Naive B cell (primary cell): Measurements from ENCODE around the gene SYNDIG1. TPM values are rescaled to one million over a fixed set of nuclear protein-coding genes. Genes with fewer than 3 reads are reported as not detected.

Source experiments
- ATAC-seq, 2 donors: fragments of 150-1000 bp; cut with Tn5 transposase; 2 replicates each; pipeline ENCODE4 v1.10.0; 2021; ENCODE audit warnings: low read depth in 2 of 2, mild to moderate bottlenecking in 2 of 2, moderate library complexity in 2 of 2
- DNase-seq: peaks from one replicate; pipeline ENCODE4 v3.0.0; 2022
- H3K27ac Mint-ChIP-seq, 6 donors: one replicate each; pipeline ENCODE4 v1.8.0; 2020 to 2022; ENCODE audit warnings: mild to moderate bottlenecking in 6 of 6, mixed read lengths in 6 of 6, moderate library complexity in 5 of 6, inconsistent platforms in 2 of 6
- H3K27me3 Mint-ChIP-seq, 3 donors: one replicate each; pipeline ENCODE4 v1.8.0; 2021 to 2022; ENCODE audit warnings: mixed read lengths in 3 of 3, mild to moderate bottlenecking in 1 of 3
- H3K36me3 Mint-ChIP-seq, 2 donors: one replicate each; pipeline ENCODE4 v1.8.0; 2020 to 2022; ENCODE audit warnings: mixed read lengths in 2 of 2, inconsistent platforms in 1 of 2, mild to moderate bottlenecking in 1 of 2
- H3K4me1 Mint-ChIP-seq, 3 donors: one replicate each; pipeline ENCODE4 v1.8.0; 2020 to 2022; ENCODE audit warnings: mixed read lengths in 3 of 3, inconsistent platforms in 1 of 3, mild to moderate bottlenecking in 1 of 3, moderate library complexity in 1 of 3
- H3K4me3 Mint-ChIP-seq, 8 donors: one replicate each; pipeline ENCODE4 v1.8.0; 2020 to 2022; ENCODE audit warnings: mild to moderate bottlenecking in 8 of 8, mixed read lengths in 8 of 8, moderate library complexity in 8 of 8, inconsistent platforms in 2 of 8
- H3K9me3 Mint-ChIP-seq, 7 donors: one replicate each; pipeline ENCODE4 v1.8.0; 2020 to 2022; ENCODE audit warnings: mixed read lengths in 7 of 7, mild to moderate bottlenecking in 5 of 7, inconsistent platforms in 2 of 7, moderate library complexity in 1 of 7
- polyA plus RNA-seq, 6 donors: library from polyadenylated mRNA; unstranded; fragments of 300-500 nt; fragmentation: Illumina TruSeq; gene quantifications; one replicate each; pipeline ENCODE4 v1.2.3, GENCODE V29; 2021; ENCODE audit warnings: low read depth in 6 of 6

The SYNDIG1 gene
- polyA plus RNA-seq, 6 donors from 2014 or later: not detected

DNA sequence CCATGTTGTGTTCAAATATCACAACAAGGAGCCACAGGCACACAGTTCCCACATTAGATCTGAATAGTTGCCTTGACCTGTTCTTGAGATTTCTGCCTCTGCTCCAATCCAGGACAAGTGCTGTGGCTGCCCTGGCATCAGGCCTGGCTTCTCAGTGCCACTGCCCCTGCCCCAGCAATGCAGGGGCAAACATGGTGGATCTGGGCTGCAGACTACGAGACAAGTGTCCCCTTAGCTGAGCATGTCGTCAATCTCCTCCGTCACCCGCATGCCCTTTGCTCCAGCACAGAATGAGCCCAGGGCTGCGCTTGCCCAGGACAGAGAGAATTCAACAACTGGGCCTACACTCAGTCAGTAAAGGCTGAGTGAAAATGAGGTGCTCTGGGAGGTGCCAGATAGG, 201.6 kb downstream of the SYNDIG1 start:
- DNase-seq (no peak), ATAC-seq (no peak)
- Mint-ChIP-seq H3K27me3 (peaks cover 0 to 9% (median 0%) of the 10 kb centered on the region in 3 donors), H3K4me3 (no peak overlapping the region), H3K27ac (no peak overlapping the region), H3K36me3 (no peaks in the 10 kb centered on the region), H3K4me1 (no peaks in the 10 kb centered on the region), H3K9me3 (peaks cover 0 to 4% (median 0%) of the 10 kb centered on the region in 7 donors)

- Mint-ChIP-seq H3K9me3 (no peaks in the 10 kb centered on the region), H3K4me1 (no peaks in the 10 kb centered on the region), H3K27me3 (peaks cover 0 to 9% (median 0%) of the 10 kb centered on the region in 3 donors), H3K27ac (no peak overlapping the region), H3K36me3 (no peaks in the 10 kb centered on the region), H3K4me3 (no peak overlapping the region)
- ATAC-seq (no peak), DNase-seq (no peak)
These were observed 202.9 kb downstream of the SYNDIG1 start for GRCh38 chr20:24672181-24672880.

DNA sequence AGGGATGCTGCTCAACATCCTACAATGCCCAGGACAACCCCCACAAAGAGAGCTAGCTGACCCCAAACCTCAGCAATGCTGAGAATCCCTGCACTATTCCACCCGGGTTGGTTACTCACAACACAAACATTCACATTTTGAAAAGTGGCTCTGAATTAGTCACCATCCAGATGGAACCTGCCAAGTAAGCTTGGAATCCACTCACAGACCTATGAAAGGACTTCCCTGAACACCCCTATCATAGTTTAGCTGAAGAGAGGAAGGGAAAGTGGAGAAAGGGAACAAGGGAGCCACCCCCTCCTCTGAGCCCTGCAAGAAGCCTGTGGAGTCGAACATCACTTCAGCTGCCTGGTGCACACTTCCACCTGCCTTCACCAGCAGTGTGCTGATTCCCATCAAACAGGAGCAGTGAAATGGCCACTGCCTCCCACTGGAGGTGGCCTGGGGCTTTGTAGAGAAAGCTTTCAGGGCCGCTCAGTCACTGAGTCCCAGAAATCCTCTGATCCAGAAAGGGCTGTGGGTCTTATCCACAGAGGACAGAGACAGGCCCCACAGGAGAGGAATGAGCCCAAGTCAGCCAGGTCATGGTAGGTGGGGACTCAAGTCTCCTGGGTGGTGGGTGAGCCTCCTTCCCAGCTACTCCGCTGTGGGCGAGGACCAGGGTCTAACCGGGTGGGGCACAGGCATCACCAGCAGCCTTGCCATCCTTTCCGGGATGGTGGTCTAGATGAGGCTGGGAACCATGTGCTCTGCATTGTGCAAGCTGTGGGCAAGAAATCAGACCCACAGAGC, 203.7 kb downstream of the SYNDIG1 start:
- Mint-ChIP-seq H3K9me3 (no peaks in the 10 kb centered on the region), H3K27me3 (peaks cover 0 to 9% (median 0%) of the 10 kb centered on the region in 3 donors), H3K4me3 (peak overlapping the region in 1 of 8 donors; percentile 12), H3K36me3 (no peaks in the 10 kb centered on the region), H3K27ac (no peak overlapping the region), H3K4me1 (no peaks in the 10 kb centered on the region)
- DNase-seq: no peak
- ATAC-seq: no peak

DNA sequence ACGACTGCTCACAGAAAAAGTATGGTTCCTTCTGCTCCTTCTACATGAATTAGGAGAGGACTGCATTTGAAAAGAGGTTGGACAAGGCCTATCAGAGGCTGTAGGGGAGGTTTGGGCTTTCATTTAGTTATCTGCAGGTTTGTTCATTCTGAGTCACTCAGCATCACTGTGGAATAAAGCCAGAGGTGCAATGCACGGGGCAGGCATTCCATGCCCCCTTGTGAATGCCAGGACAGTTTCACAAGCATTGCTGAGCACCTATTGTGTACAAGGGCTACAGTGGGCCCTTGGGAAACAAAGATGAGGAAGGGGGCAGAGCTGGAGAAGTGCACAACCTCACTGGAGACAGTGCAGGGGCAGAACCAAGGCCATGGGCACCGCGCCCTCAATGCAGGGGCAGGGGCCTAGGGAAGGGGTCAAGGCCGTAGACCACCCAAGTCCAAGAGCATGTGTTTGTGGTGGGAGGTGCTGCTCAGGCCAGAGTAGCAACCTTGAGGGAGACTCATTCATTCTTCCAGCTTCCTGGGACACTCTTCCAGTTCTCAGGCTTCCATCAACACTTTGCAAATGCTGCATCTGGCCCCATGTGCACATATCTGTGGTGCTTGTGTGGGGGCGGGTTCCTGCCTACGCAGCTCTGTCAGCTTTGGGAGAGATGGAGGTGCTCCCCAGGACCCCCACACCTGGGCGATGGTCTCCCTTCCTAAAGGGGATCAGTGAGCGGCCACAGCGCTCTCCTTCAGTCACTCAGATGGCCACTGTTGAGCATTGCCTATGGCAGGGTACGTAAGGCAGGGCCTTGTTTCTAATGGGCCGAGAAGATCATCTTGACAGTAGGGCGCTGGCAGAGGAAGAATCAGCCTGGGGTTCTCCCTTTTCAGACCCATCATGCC, 204.5 kb downstream of the SYNDIG1 start:
- H3K4me1 Mint-ChIP-seq: no peaks in the 10 kb centered on the region
- no peaks in the 10 kb centered on the region for H3K9me3 Mint-ChIP-seq
- H3K4me3 Mint-ChIP-seq: peak overlapping the region in 1 of 8 donors; percentile 12
- ATAC-seq (no peak), DNase-seq (no peak)
- H3K36me3 Mint-ChIP-seq: no peaks in the 10 kb centered on the region
- peaks cover 0 to 9% (median 0%) of the 10 kb centered on the region in 3 donors for H3K27me3 Mint-ChIP-seq
- H3K27ac Mint-ChIP-seq: no peak overlapping the region

GRCh38 chr20:24674921-24675605, 205.6 kb downstream of the SYNDIG1 start:
- Mint-ChIP-seq H3K27ac (no peak overlapping the region), H3K9me3 (no peaks in the 10 kb centered on the region), H3K36me3 (no peaks in the 10 kb centered on the region), H3K4me1 (no peaks in the 10 kb centered on the region), H3K27me3 (no peaks in the 10 kb centered on the region), H3K4me3 (no peak overlapping the region)
- ATAC-seq (no peak), DNase-seq (no peak)

DNA sequence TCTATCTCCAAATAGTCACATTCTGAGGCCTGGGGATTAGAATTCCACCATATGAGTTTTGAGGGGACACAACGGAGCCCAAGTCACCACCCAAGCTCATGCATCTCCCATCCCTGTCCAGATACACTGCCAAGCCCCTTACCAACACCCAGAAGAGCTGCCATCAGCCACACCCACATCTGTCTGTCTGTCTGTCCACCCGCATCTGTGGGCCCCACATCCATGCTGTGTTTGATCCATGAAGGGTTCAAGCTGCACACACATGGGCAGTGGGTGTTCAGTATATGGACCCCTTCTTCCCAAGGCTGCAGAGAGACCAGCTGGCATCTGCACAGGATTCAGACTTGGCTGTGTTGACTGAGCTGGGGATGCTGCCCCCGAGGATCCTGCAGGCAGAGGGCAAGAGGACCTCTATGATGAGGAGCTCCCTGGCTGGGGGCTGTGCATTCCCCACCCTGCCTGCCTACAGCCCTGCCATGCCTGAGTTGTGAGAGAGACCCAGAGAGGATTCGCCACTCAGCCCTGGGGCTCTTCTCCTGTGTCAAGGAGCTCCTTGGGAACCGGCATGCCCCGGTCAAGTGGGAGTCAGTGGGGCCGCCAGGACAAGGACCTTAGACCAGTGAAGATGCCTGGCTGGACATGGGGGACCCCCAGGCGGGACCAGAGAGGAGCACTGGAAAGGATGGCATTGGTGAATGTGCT, 206.4 kb downstream of the SYNDIG1 start:
- no peak for ATAC-seq
- Mint-ChIP-seq H3K27ac (no peak overlapping the region), H3K4me1 (no peaks in the 10 kb centered on the region), H3K36me3 (no peaks in the 10 kb centered on the region), H3K27me3 (no peaks in the 10 kb centered on the region), H3K9me3 (no peaks in the 10 kb centered on the region), H3K4me3 (no peak overlapping the region)
- no peak for DNase-seq

- Mint-ChIP-seq H3K27me3 (no peaks in the 10 kb centered on the region), H3K4me1 (no peaks in the 10 kb centered on the region), H3K9me3 (no peaks in the 10 kb centered on the region), H3K4me3 (no peak overlapping the region), H3K36me3 (no peaks in the 10 kb centered on the region), H3K27ac (no peak overlapping the region)
- ATAC-seq (no peak), DNase-seq (no peak)
These were observed 207.0 kb downstream of the SYNDIG1 start for GRCh38 chr20:24676353-24676977.

DNA sequence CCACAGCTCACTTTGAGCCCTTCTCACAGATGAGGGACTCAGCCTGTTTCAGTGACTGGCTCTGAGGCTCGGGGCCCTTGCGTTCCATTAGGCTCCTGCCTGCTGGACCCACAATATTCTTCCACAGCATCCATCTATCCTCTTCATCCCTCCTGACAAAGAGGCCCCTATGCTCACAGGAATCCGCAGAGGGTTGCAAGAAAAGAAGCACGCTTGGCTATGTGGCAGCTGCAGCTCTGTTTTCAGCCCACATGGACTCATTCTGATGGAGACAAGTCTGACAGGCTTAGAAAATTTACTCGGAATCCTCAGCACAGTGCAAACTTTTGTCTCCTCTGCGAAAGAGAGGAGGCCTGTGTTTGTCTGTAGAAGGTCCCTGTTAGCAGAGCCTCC, 207.5 kb downstream of the SYNDIG1 start:
- no peak overlapping the region for H3K4me3 Mint-ChIP-seq
- no peaks in the 10 kb centered on the region for H3K36me3 Mint-ChIP-seq
- no peak for ATAC-seq
- no peak overlapping the region for H3K27ac Mint-ChIP-seq
- H3K9me3 Mint-ChIP-seq: no peaks in the 10 kb centered on the region
- DNase-seq: no peak
- H3K27me3 Mint-ChIP-seq: no peaks in the 10 kb centered on the region
- no peaks in the 10 kb centered on the region for H3K4me1 Mint-ChIP-seq

- H3K36me3 Mint-ChIP-seq: no peaks in the 10 kb centered on the region
- peak overlapping the region in 1 of 8 donors; percentile 69 for H3K4me3 Mint-ChIP-seq
- peak overlapping the region in 1 of 6 donors; percentile 62 for H3K27ac Mint-ChIP-seq
- H3K4me1 Mint-ChIP-seq: no peaks in the 10 kb centered on the region
- DNase-seq (no peak), ATAC-seq (no peak)
- H3K9me3 Mint-ChIP-seq: no peaks in the 10 kb centered on the region
- H3K27me3 Mint-ChIP-seq: no peaks in the 10 kb centered on the region
These were observed 208.3 kb downstream of the SYNDIG1 start for GRCh38 chr20:24677626-24678315.

GRCh38 chr20:24678351-24679106, 209.1 kb downstream of the SYNDIG1 start:
- H3K27me3 Mint-ChIP-seq: no peaks in the 10 kb centered on the region
- DNase-seq (no peak), ATAC-seq (no peak)
- peak overlapping the region in 1 of 8 donors; percentile 3 for H3K4me3 Mint-ChIP-seq
- H3K4me1 Mint-ChIP-seq: no peaks in the 10 kb centered on the region
- no peaks in the 10 kb centered on the region for H3K36me3 Mint-ChIP-seq
- no peaks in the 10 kb centered on the region for H3K9me3 Mint-ChIP-seq
- H3K27ac Mint-ChIP-seq: peak overlapping the region in 1 of 6 donors; percentile 62

DNA sequence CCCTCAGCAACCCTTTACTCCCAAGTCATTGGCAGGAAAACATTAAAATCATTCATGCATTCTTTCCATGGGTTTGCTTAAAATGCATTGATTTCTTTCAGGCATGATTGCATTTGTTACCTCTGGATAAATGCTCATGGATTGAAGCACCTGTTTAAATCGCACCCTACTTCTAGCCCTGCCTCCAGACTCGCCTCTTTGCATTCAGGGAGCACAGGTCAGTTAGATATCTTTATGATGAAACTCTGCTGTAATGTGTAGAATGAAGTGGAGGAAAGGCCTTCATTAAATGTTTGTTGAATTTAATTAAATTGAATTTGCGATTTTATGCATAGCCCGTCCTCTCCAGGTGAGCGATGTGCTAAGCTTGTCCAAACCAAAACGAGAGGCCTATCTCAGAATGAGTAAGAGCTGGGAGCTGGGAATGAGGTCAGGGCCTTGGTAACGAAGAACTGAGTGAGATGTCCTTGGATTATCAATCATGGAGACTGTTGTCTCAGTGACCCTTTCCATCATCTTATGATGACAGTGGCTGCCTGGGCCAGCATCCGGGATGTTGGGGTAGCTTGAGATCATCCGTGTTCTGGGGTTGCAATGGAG, 210.1 kb downstream of the SYNDIG1 start:
- no peak overlapping the region for H3K4me3 Mint-ChIP-seq
- peaks cover 0 to 2% (median 2%) of the 10 kb centered on the region in 3 donors for H3K4me1 Mint-ChIP-seq
- no peaks in the 10 kb centered on the region for H3K36me3 Mint-ChIP-seq
- no peak for ATAC-seq
- H3K27me3 Mint-ChIP-seq: no peaks in the 10 kb centered on the region
- H3K9me3 Mint-ChIP-seq: no peaks in the 10 kb centered on the region
- H3K27ac Mint-ChIP-seq: no peak overlapping the region
- no peak for DNase-seq
